Measurements from ENCODE around the gene UBAC2.
A peak's percentile ranks its signal among the peaks of the same experiment; 100 is the strongest.
"Not testable (repeated sequence)": the region's sequence is repeated elsewhere in the genome, so short reads cannot be mapped to it uniquely, and the experiment has no call there.

The UBAC2 gene

GRCh38 chr13:99215184-99215830 lies 14.7 kb downstream of the UBAC2 start:
- DNase-seq (ENCODE audit: low read depth) = no peak

- no peak for DNase-seq (ENCODE audit: low read depth)
Observed at GRCh38 chr13:99217461-99218110, 16.9 kb downstream of the UBAC2 start.

GRCh38 chr13:99218126-99218525 lies 17.5 kb downstream of the UBAC2 start:
- no peak for DNase-seq (ENCODE audit: low read depth)

- no peak for DNase-seq (ENCODE audit: low read depth)
Observed at GRCh38 chr13:99218545-99218944, 17.9 kb downstream of the UBAC2 start.

- DNase-seq (ENCODE audit: low read depth) = peak; percentile 33
Observed at GRCh38 chr13:99218969-99219368, 18.3 kb downstream of the UBAC2 start.

- no peak for DNase-seq (ENCODE audit: low read depth)
Observed at GRCh38 chr13:99220199-99220935, 19.7 kb downstream of the UBAC2 start.

GRCh38 chr13:99221567-99222239 lies 21.0 kb downstream of the UBAC2 start:
- DNase-seq (ENCODE audit: low read depth) = no peak

GRCh38 chr13:99223587-99223986 lies 22.9 kb downstream of the UBAC2 start:
- no peak for DNase-seq (ENCODE audit: low read depth)

- DNase-seq (ENCODE audit: low read depth) = no peak
Observed at GRCh38 chr13:99224021-99224420, 23.4 kb downstream of the UBAC2 start.

- DNase-seq (ENCODE audit: low read depth) = no peak
Observed at GRCh38 chr13:99225078-99225477, 24.4 kb downstream of the UBAC2 start.

GRCh38 chr13:99226513-99226912 lies 25.9 kb downstream of the UBAC2 start:
- DNase-seq (ENCODE audit: low read depth) = no peak

GRCh38 chr13:99227331-99227900 lies 26.8 kb downstream of the UBAC2 start:
- DNase-seq (ENCODE audit: low read depth) = no peak

- no peak for DNase-seq (ENCODE audit: low read depth)
Observed at GRCh38 chr13:99227909-99228688, 27.4 kb downstream of the UBAC2 start.

GRCh38 chr13:99228737-99229691 lies 28.4 kb downstream of the UBAC2 start:
- DNase-seq (ENCODE audit: low read depth) = no peak

GRCh38 chr13:99230588-99230987 lies 29.9 kb downstream of the UBAC2 start:
- not testable (repeated sequence) for DNase-seq (ENCODE audit: low read depth)

GRCh38 chr13:99230991-99231390 lies 30.3 kb downstream of the UBAC2 start:
- no peak for DNase-seq (ENCODE audit: low read depth)

- no peak for DNase-seq (ENCODE audit: low read depth)
Observed at GRCh38 chr13:99231721-99232120, 31.1 kb downstream of the UBAC2 start.

- no peak for DNase-seq (ENCODE audit: low read depth)
Observed at GRCh38 chr13:99237981-99238662, 37.5 kb downstream of the UBAC2 start.

- no peak for DNase-seq (ENCODE audit: low read depth)
Observed at GRCh38 chr13:99246100-99246499, 45.4 kb downstream of the UBAC2 start.

- DNase-seq (ENCODE audit: low read depth) = not testable (repeated sequence)
Observed at GRCh38 chr13:99249178-99249577, 48.5 kb downstream of the UBAC2 start.
